SK-N-SH treated with all-trans-retinoic acid at 6 μM for 48 hours (cell line): Measurements from ENCODE around the gene MATK.

Source experiments
- CSDC2 ChIP-seq: fragments of 250-450 bp; sonication (Bioruptor Pico); IDR thresholded peaks from 2 replicates; pipeline ENCODE4 v1.5.0; 2020; ENCODE audit warnings: mild to moderate bottlenecking, moderate library complexity
- ESRRG ChIP-seq: fragments of 250-450 bp; sonication (Bioruptor Pico); IDR thresholded peaks from 2 replicates; pipeline ENCODE4 v1.6.1; 2021; ENCODE audit warnings: mild to moderate bottlenecking
- GLIS3 ChIP-seq: fragments of 250-450 bp; sonication (Bioruptor Pico); IDR thresholded peaks from 2 replicates; pipeline ENCODE4 v1.5.0; 2020; ENCODE audit warnings: mild to moderate bottlenecking, moderate library complexity
- ISL1 ChIP-seq: fragments of 250-450 bp; sonication (Bioruptor Pico); IDR thresholded peaks from 2 replicates; pipeline ENCODE4 v2.1.2; 2022; ENCODE audit warnings: mild to moderate bottlenecking, moderate library complexity
- PPARA ChIP-seq: fragments of 250-450 bp; sonication (Bioruptor Pico); IDR thresholded peaks from 2 replicates; pipeline ENCODE4 v1.5.0; 2020; ENCODE audit warnings: mild to moderate bottlenecking, borderline replicate concordance
- RARB ChIP-seq: fragments of 250-450 bp; sonication (Bioruptor Pico); IDR thresholded peaks from 2 replicates; pipeline ENCODE4 v1.8.0; 2021; ENCODE audit warnings: mild to moderate bottlenecking, moderate library complexity
- TCF4 ChIP-seq: fragments of 250-450 bp; sonication (Bioruptor Pico); IDR thresholded peaks from 2 replicates; pipeline ENCODE4 v1.8.0; 2021; ENCODE audit warnings: mild to moderate bottlenecking, moderate library complexity, borderline replicate concordance
- ZFP3 ChIP-seq: fragments of 250-450 bp; sonication (Bioruptor Pico); IDR thresholded peaks from 2 replicates; pipeline ENCODE4 v1.5.0; 2020; ENCODE audit warnings: mild to moderate bottlenecking, moderate library complexity
- ZFP30 ChIP-seq: fragments of 450-650 bp; formaldehyde crosslinking; IDR thresholded peaks from 2 replicates; pipeline ENCODE4 v1.5.0; 2022; ENCODE audit warnings: mild to moderate bottlenecking, moderate library complexity
- ZNF70 ChIP-seq: fragments of 450-650 bp; formaldehyde crosslinking; IDR thresholded peaks from 2 replicates; pipeline ENCODE4 v1.5.0; 2020; ENCODE audit warnings: mild to moderate bottlenecking, moderate library complexity
- ZNF8 ChIP-seq: fragments of 450-650 bp; formaldehyde crosslinking; IDR thresholded peaks from 2 replicates; pipeline ENCODE4 v1.5.0; 2020; ENCODE audit warnings: mild to moderate bottlenecking, moderate library complexity
- TF ChIP-seq, protein P1 (sequence below): fragments of 250-450 bp; sonication (Bioruptor Pico); IDR thresholded peaks from 2 replicates; pipeline ENCODE4 v1.5.0; 2020; ENCODE audit warnings: mild to moderate bottlenecking, moderate library complexity
- TF ChIP-seq, protein P2 (sequence below): fragments of 250-450 bp; sonication (Bioruptor Pico); IDR thresholded peaks from 2 replicates; pipeline ENCODE4 v1.5.1; 2020; ENCODE audit warnings: low read depth, mild to moderate bottlenecking, moderate library complexity
- TF ChIP-seq, protein P3 (sequence below): fragments of 250-450 bp; sonication (Bioruptor Pico); IDR thresholded peaks from 2 replicates; pipeline ENCODE4 v1.8.0; 2020; ENCODE audit warnings: mild to moderate bottlenecking, moderate library complexity, borderline replicate concordance

DNA sequence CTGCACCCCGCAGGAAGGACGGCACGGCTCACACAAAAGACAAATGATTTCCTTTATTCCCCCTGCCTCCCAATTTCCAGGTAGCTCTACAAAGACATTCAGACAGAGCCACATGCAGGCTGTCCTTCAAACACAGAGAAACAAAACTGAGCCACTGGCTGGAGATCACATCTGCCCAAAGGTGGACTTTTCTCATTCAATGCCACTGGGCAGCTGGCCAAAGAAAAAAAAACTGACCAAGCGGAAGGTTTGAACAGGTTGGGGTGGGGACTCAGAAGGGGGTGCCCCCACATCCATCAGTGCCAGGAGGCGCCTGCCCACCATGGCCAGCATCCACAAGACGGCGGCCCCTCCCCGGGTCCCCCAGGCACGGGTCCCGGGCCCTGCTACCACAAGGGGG is 17.8 kb upstream of the MATK start:
- no peak for TF ChIP-seq TCF4
- TF ChIP-seq ISL1 (CRISPR knock-in tag), result no peak
- no peak for TF ChIP-seq ZFP3 (CRISPR knock-in tag)
- TF ChIP-seq PPARA, result no peak
- no peak for TF ChIP-seq ZFP30 (CRISPR knock-in tag)
- TF ChIP-seq RARB (CRISPR knock-in tag), result no peak
- TF ChIP-seq GLIS3, result no peak
- TF ChIP-seq, protein P1, sequence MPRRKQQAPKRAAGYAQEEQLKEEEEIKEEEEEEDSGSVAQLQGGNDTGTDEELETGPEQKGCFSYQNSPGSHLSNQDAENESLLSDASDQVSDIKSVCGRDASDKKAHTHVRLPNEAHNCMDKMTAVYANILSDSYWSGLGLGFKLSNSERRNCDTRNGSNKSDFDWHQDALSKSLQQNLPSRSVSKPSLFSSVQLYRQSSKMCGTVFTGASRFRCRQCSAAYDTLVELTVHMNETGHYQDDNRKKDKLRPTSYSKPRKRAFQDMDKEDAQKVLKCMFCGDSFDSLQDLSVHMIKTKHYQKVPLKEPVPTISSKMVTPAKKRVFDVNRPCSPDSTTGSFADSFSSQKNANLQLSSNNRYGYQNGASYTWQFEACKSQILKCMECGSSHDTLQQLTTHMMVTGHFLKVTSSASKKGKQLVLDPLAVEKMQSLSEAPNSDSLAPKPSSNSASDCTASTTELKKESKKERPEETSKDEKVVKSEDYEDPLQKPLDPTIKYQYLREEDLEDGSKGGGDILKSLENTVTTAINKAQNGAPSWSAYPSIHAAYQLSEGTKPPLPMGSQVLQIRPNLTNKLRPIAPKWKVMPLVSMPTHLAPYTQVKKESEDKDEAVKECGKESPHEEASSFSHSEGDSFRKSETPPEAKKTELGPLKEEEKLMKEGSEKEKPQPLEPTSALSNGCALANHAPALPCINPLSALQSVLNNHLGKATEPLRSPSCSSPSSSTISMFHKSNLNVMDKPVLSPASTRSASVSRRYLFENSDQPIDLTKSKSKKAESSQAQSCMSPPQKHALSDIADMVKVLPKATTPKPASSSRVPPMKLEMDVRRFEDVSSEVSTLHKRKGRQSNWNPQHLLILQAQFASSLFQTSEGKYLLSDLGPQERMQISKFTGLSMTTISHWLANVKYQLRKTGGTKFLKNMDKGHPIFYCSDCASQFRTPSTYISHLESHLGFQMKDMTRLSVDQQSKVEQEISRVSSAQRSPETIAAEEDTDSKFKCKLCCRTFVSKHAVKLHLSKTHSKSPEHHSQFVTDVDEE (CRISPR knock-in tag), result no peak
- TF ChIP-seq, protein P2, sequence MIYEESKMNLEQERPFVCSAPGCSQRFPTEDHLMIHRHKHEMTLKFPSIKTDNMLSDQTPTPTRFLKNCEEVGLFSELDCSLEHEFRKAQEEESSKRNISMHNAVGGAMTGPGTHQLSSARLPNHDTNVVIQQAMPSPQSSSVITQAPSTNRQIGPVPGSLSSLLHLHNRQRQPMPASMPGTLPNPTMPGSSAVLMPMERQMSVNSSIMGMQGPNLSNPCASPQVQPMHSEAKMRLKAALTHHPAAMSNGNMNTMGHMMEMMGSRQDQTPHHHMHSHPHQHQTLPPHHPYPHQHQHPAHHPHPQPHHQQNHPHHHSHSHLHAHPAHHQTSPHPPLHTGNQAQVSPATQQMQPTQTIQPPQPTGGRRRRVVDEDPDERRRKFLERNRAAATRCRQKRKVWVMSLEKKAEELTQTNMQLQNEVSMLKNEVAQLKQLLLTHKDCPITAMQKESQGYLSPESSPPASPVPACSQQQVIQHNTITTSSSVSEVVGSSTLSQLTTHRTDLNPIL (CRISPR knock-in tag), result no peak
- TF ChIP-seq, protein P3, sequence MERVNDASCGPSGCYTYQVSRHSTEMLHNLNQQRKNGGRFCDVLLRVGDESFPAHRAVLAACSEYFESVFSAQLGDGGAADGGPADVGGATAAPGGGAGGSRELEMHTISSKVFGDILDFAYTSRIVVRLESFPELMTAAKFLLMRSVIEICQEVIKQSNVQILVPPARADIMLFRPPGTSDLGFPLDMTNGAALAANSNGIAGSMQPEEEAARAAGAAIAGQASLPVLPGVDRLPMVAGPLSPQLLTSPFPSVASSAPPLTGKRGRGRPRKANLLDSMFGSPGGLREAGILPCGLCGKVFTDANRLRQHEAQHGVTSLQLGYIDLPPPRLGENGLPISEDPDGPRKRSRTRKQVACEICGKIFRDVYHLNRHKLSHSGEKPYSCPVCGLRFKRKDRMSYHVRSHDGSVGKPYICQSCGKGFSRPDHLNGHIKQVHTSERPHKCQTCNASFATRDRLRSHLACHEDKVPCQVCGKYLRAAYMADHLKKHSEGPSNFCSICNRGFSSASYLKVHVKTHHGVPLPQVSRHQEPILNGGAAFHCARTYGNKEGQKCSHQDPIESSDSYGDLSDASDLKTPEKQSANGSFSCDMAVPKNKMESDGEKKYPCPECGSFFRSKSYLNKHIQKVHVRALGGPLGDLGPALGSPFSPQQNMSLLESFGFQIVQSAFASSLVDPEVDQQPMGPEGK, result no peak
- no peak for TF ChIP-seq ESRRG
- no peak for TF ChIP-seq ZNF8 (CRISPR knock-in tag)
- no peak for TF ChIP-seq CSDC2
- TF ChIP-seq ZNF70 (CRISPR knock-in tag), result no peak
